ENCODE measurements around the gene HSPA4L. TPM values are rescaled to one million over a fixed set of nuclear protein-coding genes. Genes with fewer than 3 reads are reported as not detected.

Gene HSPA4L
- total RNA-seq, 1 experiment from 2014 or later: 8.7 TPM

GRCh38 chr4:127880763-127881562 lies 98.8 kb downstream of the HSPA4L start, which contains the start of gene PLK4:
Gene PLK4, plus strand, starts transcription at chr4:127880893. Its CDS starts 242 bp downstream, at chr4:127881135.
- Histone ChIP-seq H3K9me2 (replicated peaks; ENCODE audit: low read length) (no peaks in the 10 kb centered on the region), H3K36me3 (ENCODE audit: low read depth, low read length) (peaks cover 17% of the 10 kb centered on the region), H3K4me1 (ENCODE audit: insufficient read depth, low read length) (peaks cover 28% of the 10 kb centered on the region; the same call in 1 of the 2 replicates), H3K4me3 (ENCODE audit: low read length) (peak within 1 kb of the TSS; percentile 90), H3K27me3 (ENCODE audit: low read length) (no peaks in the 10 kb centered on the region), H3F3A (ENCODE audit: low read length, unreplicated experiment) (no peaks in the 10 kb centered on the region), H4K20me1 (ENCODE audit: low read length) (0 out of 2 replicates have a peak, but pooled peaks cover 6% of the 10 kb centered on the region), H3K27ac (ENCODE audit: low read length) (peak within 1 kb of the TSS; percentile 80), H3K9ac (ENCODE audit: low read length) (peak within 1 kb of the TSS; percentile 96), H3K79me2 (ENCODE audit: low read length) (peaks cover 49% of the 10 kb centered on the region), H3K9me3 (ENCODE audit: low read length) (no peaks in the 10 kb centered on the region), H2AFZ (ENCODE audit: low read length) (peak within 1 kb of the TSS; percentile 94), H3K4me2 (ENCODE audit: low read length) (peak within 1 kb of the TSS; percentile 91)
- ATAC-seq: peak; percentile 79
- intact Hi-C loops (cut with micrococcal nuclease): loop anchor here (1.0 to 5.0 kb wide), 4 partner anchors 86 to 181 kb away; partner anchors contain the start of genes ABHD18, HSPA4L, LARP1B and MFSD8
- DNase-seq: peak; percentile 91
- TF ChIP-seq EZH2phosphoT487 (IDR thresholded peaks at IDR 0.05; ENCODE audit: borderline replicate concordance, low read length) (no peak), EZH2 (IDR thresholded peaks at IDR 0.05; ENCODE audit: low read length, unreplicated experiment) (no peak), CTCF (conservative IDR thresholded peaks at IDR 0.05; ENCODE audit: low read depth, low read length) (no peak)
- ChIA-PET CTCF (interaction anchor here (1.2 kb wide), 1 partner anchor 84 kb away, joined by 3 read pairs; the partner anchor contains the start of genes ABHD18 and MFSD8), POLR2A (ENCODE audit: unreplicated experiment) (interaction anchor here (0.6 kb wide), 2 partner anchors 61 to 86 kb away, joined by 3 to 6 read pairs; no protein-coding TSS in a partner anchor)
- TSS peak; percentile 40 for BruUV-seq (replicated peaks)

- 0 out of 2 replicates have a peak, but pooled peaks cover 6% of the 10 kb centered on the region for H4K20me1 ChIP-seq (ENCODE audit: low read length)
- no peaks in the 10 kb centered on the region for H3K27me3 ChIP-seq (ENCODE audit: low read length)
- peaks cover 24% of the 10 kb centered on the region; the same call in 1 of the 2 replicates for H3K4me1 ChIP-seq (ENCODE audit: insufficient read depth, low read length)
- 0 out of 2 replicates have a peak, but pooled peaks have one; percentile 9 for TF ChIP-seq CTCF (conservative IDR thresholded peaks at IDR 0.05; ENCODE audit: low read depth, low read length)
- no peak for TF ChIP-seq EZH2phosphoT487 (IDR thresholded peaks at IDR 0.05; ENCODE audit: borderline replicate concordance, low read length)
- TF ChIP-seq EZH2 (IDR thresholded peaks at IDR 0.05; ENCODE audit: low read length, unreplicated experiment): no peak
- POLR2A ChIA-PET (ENCODE audit: unreplicated experiment): interaction anchor here (0.6 kb wide), 2 partner anchors 62 to 85 kb away, joined by 3 to 6 read pairs; no protein-coding TSS in a partner anchor
- no peaks in the 10 kb centered on the region for H3K9me2 ChIP-seq (replicated peaks; ENCODE audit: low read length)
- CTCF ChIA-PET: interaction anchor here (1.2 kb wide), 1 partner anchor 84 kb away, joined by 3 read pairs; the partner anchor contains the start of genes ABHD18 and MFSD8
- intact Hi-C loops (cut with micrococcal nuclease): loop anchor here (1.0 to 5.0 kb wide), 4 partner anchors 86 to 181 kb away; partner anchors contain the start of genes ABHD18, HSPA4L, LARP1B and MFSD8
- no peak for DNase-seq
- peak overlapping the region; percentile 90 for H3K4me3 ChIP-seq (ENCODE audit: low read length)
- H3K79me2 ChIP-seq (ENCODE audit: low read length): peaks cover 55% of the 10 kb centered on the region
- H3F3A ChIP-seq (ENCODE audit: low read length, unreplicated experiment): no peaks in the 10 kb centered on the region
- no peak overlapping the region; the same call in 1 of the 2 replicates for H3K27ac ChIP-seq (ENCODE audit: low read length)
- no TSS peak for BruUV-seq (replicated peaks)
- peak overlapping the region; percentile 94 for H2AFZ ChIP-seq (ENCODE audit: low read length)
- H3K9ac ChIP-seq (ENCODE audit: low read length): peak overlapping the region; percentile 96
- no peak for ATAC-seq
- H3K36me3 ChIP-seq (ENCODE audit: low read depth, low read length): peaks cover 22% of the 10 kb centered on the region
- H3K4me2 ChIP-seq (ENCODE audit: low read length): peak overlapping the region; percentile 91
- no peaks in the 10 kb centered on the region for H3K9me3 ChIP-seq (ENCODE audit: low read length)
These were observed 99.4 kb downstream of the HSPA4L start for GRCh38 chr4:127881563-127881864.

All from PC-3 (cell line).